ENCODE data around the gene RNH1.

Gene RNH1

GRCh38 chr11:506995-507726 is at the start of gene RNH1:
RNH1 (minus strand) TSS chr11:507242; CDS start chr11:502162, 5,080 bp downstream.
- peak; percentile 30 for DNase-seq

GRCh38 chr11:555780-556661 is 49.0 kb upstream of the RNH1 start:
- DNase-seq = no peak

GRCh38 chr11:555227-555779 is 48.3 kb upstream of the RNH1 start:
- DNase-seq = no peak

GRCh38 chr11:554428-555226 is 47.6 kb upstream of the RNH1 start:
- no peak for DNase-seq

- DNase-seq = no peak
These were observed 46.9 kb upstream of the RNH1 start for GRCh38 chr11:553988-554340.

GRCh38 chr11:553083-553987 is 46.3 kb upstream of the RNH1 start:
- no peak for DNase-seq

GRCh38 chr11:551596-551995 is 44.6 kb upstream of the RNH1 start:
- no peak for DNase-seq

GRCh38 chr11:551131-551530 is 44.1 kb upstream of the RNH1 start:
- DNase-seq = no peak

GRCh38 chr11:550746-551085 is 43.7 kb upstream of the RNH1 start:
- DNase-seq = no peak

- DNase-seq = no peak
These were observed 43.1 kb upstream of the RNH1 start for GRCh38 chr11:550021-550745.

- no peak for DNase-seq
These were observed 41.9 kb upstream of the RNH1 start for GRCh38 chr11:548700-549603.

- DNase-seq = no peak
These were observed 38.1 kb upstream of the RNH1 start for GRCh38 chr11:545171-545570.

- DNase-seq = no peak
These were observed 37.8 kb upstream of the RNH1 start for GRCh38 chr11:544817-545166.

GRCh38 chr11:541433-541885 is 34.4 kb upstream of the RNH1 start:
- DNase-seq = no peak

- DNase-seq = no peak
These were observed 33.8 kb upstream of the RNH1 start for GRCh38 chr11:540583-541432.

GRCh38 chr11:539971-540481 is 33.0 kb upstream of the RNH1 start:
- DNase-seq = no peak

- DNase-seq = no peak
These were observed 31.5 kb upstream of the RNH1 start for GRCh38 chr11:538431-539051.

- DNase-seq = no peak
These were observed 30.8 kb upstream of the RNH1 start for GRCh38 chr11:537622-538430.
